Measurements from ENCODE around the gene ATF1. TPM values are rescaled to one million over a fixed set of nuclear protein-coding genes. Genes with fewer than 3 reads are reported as not detected.

ATF1 gene
- total RNA-seq, 1 experiment from 2014 or later: 87.2 TPM

DNA sequence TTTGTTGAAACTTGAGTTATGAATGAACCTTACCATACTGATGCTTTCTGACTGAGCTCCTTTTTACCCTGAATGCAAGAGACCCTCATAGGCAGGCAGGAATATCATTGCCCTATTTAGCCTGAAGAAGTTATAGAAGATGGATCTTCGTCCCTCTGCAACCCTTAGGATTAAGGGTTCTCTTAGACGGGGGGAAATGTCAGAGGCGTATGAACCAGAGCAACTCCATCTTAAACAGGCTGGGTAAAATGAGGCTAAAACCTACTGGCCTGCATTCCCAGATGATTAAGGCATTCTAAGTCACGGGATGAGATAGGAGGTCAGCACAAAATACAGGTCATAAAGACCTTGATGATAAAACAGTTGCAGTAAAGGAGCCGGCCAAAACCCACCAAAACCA, 7.5 kb downstream of the ATF1 start:
- Mint-ChIP-seq H3K4me1 (ENCODE audit: insufficient read depth, unreplicated experiment) (peaks cover 30% of the 10 kb centered on the region), H3K27me3 (ENCODE audit: insufficient read depth, unreplicated experiment) (no peaks in the 10 kb centered on the region), H3K27ac (ENCODE audit: low read depth, unreplicated experiment) (no peak overlapping the region), H3K4me3 (ENCODE audit: unreplicated experiment) (no peak overlapping the region), H3K9me3 (ENCODE audit: unreplicated experiment) (no peaks in the 10 kb centered on the region), H3K36me3 (ENCODE audit: insufficient read depth, unreplicated experiment) (peaks cover 39% of the 10 kb centered on the region)
- no peak for TF ChIP-seq CTCF (IDR thresholded peaks at IDR 0.05; ENCODE audit: unreplicated experiment)
- intact Hi-C loops (cut with micrococcal nuclease): no loop called here
- ChIA-PET POLR2A (interaction anchor here (0.6 to 1.1 kb wide), 5 partner anchors 14 to 56 kb away, joined by 3 to 5 read pairs (median 4); no protein-coding TSS in a partner anchor), CTCF (no interaction called here)
- BruUV-seq (replicated peaks): no TSS peak
- no peak for DNase-seq (ENCODE audit: unreplicated experiment)

GRCh38 chr12:50772470-50772869, 8.6 kb downstream of the ATF1 start:
- Mint-ChIP-seq H3K27me3 (ENCODE audit: insufficient read depth, unreplicated experiment) (no peaks in the 10 kb centered on the region), H3K4me1 (ENCODE audit: insufficient read depth, unreplicated experiment) (peaks cover 24% of the 10 kb centered on the region), H3K9me3 (ENCODE audit: unreplicated experiment) (no peaks in the 10 kb centered on the region), H3K4me3 (ENCODE audit: unreplicated experiment) (no peak overlapping the region), H3K27ac (ENCODE audit: low read depth, unreplicated experiment) (peak overlapping the region; percentile 87), H3K36me3 (ENCODE audit: insufficient read depth, unreplicated experiment) (peaks cover 39% of the 10 kb centered on the region)
- ChIA-PET CTCF (interaction anchor here (0.6 to 0.7 kb wide), 2 partner anchors 27 to 268 kb away, joined by 3 read pairs; no protein-coding TSS in a partner anchor), POLR2A (interaction anchor here (0.9 to 7.3 kb wide), 6 partner anchors 9 to 256 kb away, joined by 3 to 169 read pairs (median 11); partner anchors contain the start of gene ATF1)
- DNase-seq (ENCODE audit: unreplicated experiment): no peak
- intact Hi-C loops (cut with micrococcal nuclease): no loop called here
- no TSS peak for BruUV-seq (replicated peaks)
- no peak for TF ChIP-seq CTCF (IDR thresholded peaks at IDR 0.05; ENCODE audit: unreplicated experiment)

GRCh38 chr12:50772877-50773276, 9.0 kb downstream of the ATF1 start:
- peaks cover 38% of the 10 kb centered on the region for H3K36me3 Mint-ChIP-seq (ENCODE audit: insufficient read depth, unreplicated experiment)
- no peak for DNase-seq (ENCODE audit: unreplicated experiment)
- H3K4me3 Mint-ChIP-seq (ENCODE audit: unreplicated experiment): peak overlapping the region; percentile 72
- TF ChIP-seq CTCF (IDR thresholded peaks at IDR 0.05; ENCODE audit: unreplicated experiment): no peak
- intact Hi-C loops (cut with micrococcal nuclease): no loop called here
- H3K4me1 Mint-ChIP-seq (ENCODE audit: insufficient read depth, unreplicated experiment): peaks cover 24% of the 10 kb centered on the region
- H3K27me3 Mint-ChIP-seq (ENCODE audit: insufficient read depth, unreplicated experiment): no peaks in the 10 kb centered on the region
- H3K27ac Mint-ChIP-seq (ENCODE audit: low read depth, unreplicated experiment): peak overlapping the region; percentile 87
- POLR2A ChIA-PET: interaction anchor here (0.6 to 7.3 kb wide), 11 partner anchors 9 to 606 kb away, joined by 3 to 169 read pairs (median 3); partner anchors contain the start of genes ATF1 and CERS5
- no TSS peak for BruUV-seq (replicated peaks)
- CTCF ChIA-PET: interaction anchor here (0.6 kb wide), 2 partner anchors 27 to 752 kb away, joined by 3 to 4 read pairs; no protein-coding TSS in a partner anchor
- no peaks in the 10 kb centered on the region for H3K9me3 Mint-ChIP-seq (ENCODE audit: unreplicated experiment)

GRCh38 chr12:50775251-50775650, 11.3 kb downstream of the ATF1 start:
- H3K4me3 Mint-ChIP-seq (ENCODE audit: unreplicated experiment): no peak overlapping the region
- TF ChIP-seq CTCF (IDR thresholded peaks at IDR 0.05; ENCODE audit: unreplicated experiment): no peak
- H3K36me3 Mint-ChIP-seq (ENCODE audit: insufficient read depth, unreplicated experiment): peaks cover 47% of the 10 kb centered on the region
- peaks cover 25% of the 10 kb centered on the region for H3K4me1 Mint-ChIP-seq (ENCODE audit: insufficient read depth, unreplicated experiment)
- intact Hi-C loops (cut with micrococcal nuclease): no loop called here
- no peak for DNase-seq (ENCODE audit: unreplicated experiment)
- ChIA-PET POLR2A (interaction anchor here (0.8 to 7.3 kb wide), 3 partner anchors 10 to 26 kb away, joined by 4 to 169 read pairs (median 9); partner anchors contain the start of gene ATF1), CTCF (interaction anchor here (1.0 to 1.8 kb wide), 4 partner anchors 11 to 50 kb away, joined by 3 to 14 read pairs (median 4); partner anchors contain the start of gene ATF1)
- BruUV-seq (replicated peaks): no TSS peak
- H3K27me3 Mint-ChIP-seq (ENCODE audit: insufficient read depth, unreplicated experiment): no peaks in the 10 kb centered on the region
- H3K27ac Mint-ChIP-seq (ENCODE audit: low read depth, unreplicated experiment): peak overlapping the region; percentile 49
- H3K9me3 Mint-ChIP-seq (ENCODE audit: unreplicated experiment): no peaks in the 10 kb centered on the region

All from MCF 10A (cell line).